ENCODE measurements around the gene JARID2. TPM values are rescaled to one million over a fixed set of nuclear protein-coding genes. Genes with fewer than 3 reads are reported as not detected.

The JARID2 gene
- total RNA-seq, 1 experiment from 2014 or later: 23.6 TPM

DNA sequence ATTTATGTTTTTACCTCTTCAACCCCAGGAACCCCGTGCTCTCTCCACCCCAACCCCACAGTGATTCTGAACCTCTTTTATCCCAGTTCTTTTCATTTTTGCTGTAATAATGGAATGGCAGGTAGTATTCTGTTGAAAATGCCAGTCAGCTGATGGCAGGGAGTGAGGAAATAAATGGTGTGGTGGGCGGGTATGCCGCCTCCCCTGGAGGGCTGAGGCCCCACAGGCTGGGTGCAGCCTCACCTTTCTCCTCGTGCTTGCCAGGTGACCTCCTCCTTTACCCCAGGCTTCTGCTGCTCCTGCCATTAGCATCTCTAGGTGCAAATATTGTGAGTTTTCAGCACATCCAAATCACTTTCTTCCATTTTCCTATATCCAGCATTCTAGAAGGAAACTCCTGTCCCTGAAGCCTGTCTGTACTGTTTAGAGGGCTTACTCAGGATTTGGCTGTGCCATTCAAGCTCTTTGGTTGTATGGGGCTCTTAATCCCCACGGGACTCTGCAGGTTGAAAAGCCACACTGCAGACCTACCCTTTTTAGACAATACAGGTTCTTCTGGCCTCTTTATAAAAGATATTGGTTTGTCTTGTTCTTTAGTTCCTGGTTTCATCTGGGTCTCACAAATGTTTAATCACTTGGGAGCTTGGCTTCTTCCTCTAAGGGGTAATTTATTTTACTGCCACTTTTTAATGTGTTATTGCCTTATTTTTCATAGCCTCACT is 201.8 kb downstream of the JARID2 start:
- RAD21 ChIA-PET (ENCODE audit: low non-redundant PET in 1 of 2, low total read pairs in 2 of 2, uncharacterized antibody in 2 of 2, unreplicated experiment in 2 of 2): no interaction called here
- no peaks in the 10 kb centered on the region for H4K20me1 ChIP-seq (ENCODE audit: insufficient read depth)

More for the DNA sequence above, 201.8 kb downstream of the JARID2 start:
- no peak for ATAC-seq
- BruUV-seq (replicated peaks): no TSS peak
- no peaks in the 10 kb centered on the region for H3K9me3 ChIP-seq (ENCODE audit: control insufficient read depth in 1 of 2, insufficient read depth in 1 of 2, low read depth in 1 of 2, low read length in 2 of 2)
- H3K36me3 ChIP-seq (ENCODE audit: control insufficient read depth in 1 of 2, insufficient read depth in 2 of 2, low read length in 2 of 2): no peaks in the 10 kb centered on the region
- TF ChIP-seq, protein P1, sequence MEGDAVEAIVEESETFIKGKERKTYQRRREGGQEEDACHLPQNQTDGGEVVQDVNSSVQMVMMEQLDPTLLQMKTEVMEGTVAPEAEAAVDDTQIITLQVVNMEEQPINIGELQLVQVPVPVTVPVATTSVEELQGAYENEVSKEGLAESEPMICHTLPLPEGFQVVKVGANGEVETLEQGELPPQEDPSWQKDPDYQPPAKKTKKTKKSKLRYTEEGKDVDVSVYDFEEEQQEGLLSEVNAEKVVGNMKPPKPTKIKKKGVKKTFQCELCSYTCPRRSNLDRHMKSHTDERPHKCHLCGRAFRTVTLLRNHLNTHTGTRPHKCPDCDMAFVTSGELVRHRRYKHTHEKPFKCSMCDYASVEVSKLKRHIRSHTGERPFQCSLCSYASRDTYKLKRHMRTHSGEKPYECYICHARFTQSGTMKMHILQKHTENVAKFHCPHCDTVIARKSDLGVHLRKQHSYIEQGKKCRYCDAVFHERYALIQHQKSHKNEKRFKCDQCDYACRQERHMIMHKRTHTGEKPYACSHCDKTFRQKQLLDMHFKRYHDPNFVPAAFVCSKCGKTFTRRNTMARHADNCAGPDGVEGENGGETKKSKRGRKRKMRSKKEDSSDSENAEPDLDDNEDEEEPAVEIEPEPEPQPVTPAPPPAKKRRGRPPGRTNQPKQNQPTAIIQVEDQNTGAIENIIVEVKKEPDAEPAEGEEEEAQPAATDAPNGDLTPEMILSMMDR (IDR thresholded peaks at IDR 0.05 in 2 of 3, conservative IDR thresholded peaks at IDR 0.05 in 1 of 3; ENCODE audit: borderline replicate concordance in 1 of 3, insufficient read depth in 1 of 3, low read depth in 2 of 3, low read length in 2 of 3): no peak
- TF ChIP-seq, protein P2, sequence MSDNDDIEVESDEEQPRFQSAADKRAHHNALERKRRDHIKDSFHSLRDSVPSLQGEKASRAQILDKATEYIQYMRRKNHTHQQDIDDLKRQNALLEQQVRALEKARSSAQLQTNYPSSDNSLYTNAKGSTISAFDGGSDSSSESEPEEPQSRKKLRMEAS (IDR thresholded peaks at IDR 0.05): no peak
- TF ChIP-seq RAD21 (IDR thresholded peaks at IDR 0.05; ENCODE audit: low read depth) (no peak), POLR2AphosphoS5 (IDR thresholded peaks at IDR 0.05; ENCODE audit: low read depth, low read length) (no peak), CEBPB (IDR thresholded peaks at IDR 0.05; ENCODE audit: low read depth) (no peak), ZNF274 (IDR thresholded peaks at IDR 0.05; ENCODE audit: low read depth, low read length) (no peak), YY1 (IDR thresholded peaks at IDR 0.05; ENCODE audit: extremely low read depth, insufficient replicate concordance, low read depth, low read length) (no peak), ZFX (IDR thresholded peaks at IDR 0.05) (no peak), EZH2 (IDR thresholded peaks at IDR 0.05) (no peak), SIN3A (IDR thresholded peaks at IDR 0.05; ENCODE audit: low read depth) (no peak), TCF7L2 (IDR thresholded peaks at IDR 0.05; ENCODE audit: borderline replicate concordance, extremely low read depth, insufficient read depth, insufficient read length) (no peak), POLR2A (IDR thresholded peaks at IDR 0.05; ENCODE audit: borderline replicate concordance, extremely low read depth, insufficient read depth, insufficient read length) (no peak), ELF1 (IDR thresholded peaks at IDR 0.05; ENCODE audit: borderline replicate concordance, low read depth) (no peak), JUND (IDR thresholded peaks at IDR 0.05) (no peak), CBX3 (IDR thresholded peaks at IDR 0.05; ENCODE audit: low read depth) (no peak), EZH2phosphoT487 (IDR thresholded peaks at IDR 0.05; ENCODE audit: borderline replicate concordance) (no peak), SRF (IDR thresholded peaks at IDR 0.05; ENCODE audit: low read depth) (no peak), FOSL1 (IDR thresholded peaks at IDR 0.05; ENCODE audit: low read depth) (no peak)
- TF ChIP-seq, protein P3, sequence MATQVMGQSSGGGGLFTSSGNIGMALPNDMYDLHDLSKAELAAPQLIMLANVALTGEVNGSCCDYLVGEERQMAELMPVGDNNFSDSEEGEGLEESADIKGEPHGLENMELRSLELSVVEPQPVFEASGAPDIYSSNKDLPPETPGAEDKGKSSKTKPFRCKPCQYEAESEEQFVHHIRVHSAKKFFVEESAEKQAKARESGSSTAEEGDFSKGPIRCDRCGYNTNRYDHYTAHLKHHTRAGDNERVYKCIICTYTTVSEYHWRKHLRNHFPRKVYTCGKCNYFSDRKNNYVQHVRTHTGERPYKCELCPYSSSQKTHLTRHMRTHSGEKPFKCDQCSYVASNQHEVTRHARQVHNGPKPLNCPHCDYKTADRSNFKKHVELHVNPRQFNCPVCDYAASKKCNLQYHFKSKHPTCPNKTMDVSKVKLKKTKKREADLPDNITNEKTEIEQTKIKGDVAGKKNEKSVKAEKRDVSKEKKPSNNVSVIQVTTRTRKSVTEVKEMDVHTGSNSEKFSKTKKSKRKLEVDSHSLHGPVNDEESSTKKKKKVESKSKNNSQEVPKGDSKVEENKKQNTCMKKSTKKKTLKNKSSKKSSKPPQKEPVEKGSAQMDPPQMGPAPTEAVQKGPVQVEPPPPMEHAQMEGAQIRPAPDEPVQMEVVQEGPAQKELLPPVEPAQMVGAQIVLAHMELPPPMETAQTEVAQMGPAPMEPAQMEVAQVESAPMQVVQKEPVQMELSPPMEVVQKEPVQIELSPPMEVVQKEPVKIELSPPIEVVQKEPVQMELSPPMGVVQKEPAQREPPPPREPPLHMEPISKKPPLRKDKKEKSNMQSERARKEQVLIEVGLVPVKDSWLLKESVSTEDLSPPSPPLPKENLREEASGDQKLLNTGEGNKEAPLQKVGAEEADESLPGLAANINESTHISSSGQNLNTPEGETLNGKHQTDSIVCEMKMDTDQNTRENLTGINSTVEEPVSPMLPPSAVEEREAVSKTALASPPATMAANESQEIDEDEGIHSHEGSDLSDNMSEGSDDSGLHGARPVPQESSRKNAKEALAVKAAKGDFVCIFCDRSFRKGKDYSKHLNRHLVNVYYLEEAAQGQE (IDR thresholded peaks at IDR 0.05; ENCODE audit: low read depth): no peak
- TF ChIP-seq, protein P4, sequence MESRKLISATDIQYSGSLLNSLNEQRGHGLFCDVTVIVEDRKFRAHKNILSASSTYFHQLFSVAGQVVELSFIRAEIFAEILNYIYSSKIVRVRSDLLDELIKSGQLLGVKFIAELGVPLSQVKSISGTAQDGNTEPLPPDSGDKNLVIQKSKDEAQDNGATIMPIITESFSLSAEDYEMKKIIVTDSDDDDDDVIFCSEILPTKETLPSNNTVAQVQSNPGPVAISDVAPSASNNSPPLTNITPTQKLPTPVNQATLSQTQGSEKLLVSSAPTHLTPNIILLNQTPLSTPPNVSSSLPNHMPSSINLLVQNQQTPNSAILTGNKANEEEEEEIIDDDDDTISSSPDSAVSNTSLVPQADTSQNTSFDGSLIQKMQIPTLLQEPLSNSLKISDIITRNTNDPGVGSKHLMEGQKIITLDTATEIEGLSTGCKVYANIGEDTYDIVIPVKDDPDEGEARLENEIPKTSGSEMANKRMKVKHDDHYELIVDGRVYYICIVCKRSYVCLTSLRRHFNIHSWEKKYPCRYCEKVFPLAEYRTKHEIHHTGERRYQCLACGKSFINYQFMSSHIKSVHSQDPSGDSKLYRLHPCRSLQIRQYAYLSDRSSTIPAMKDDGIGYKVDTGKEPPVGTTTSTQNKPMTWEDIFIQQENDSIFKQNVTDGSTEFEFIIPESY (IDR thresholded peaks at IDR 0.05; ENCODE audit: extremely low read depth, insufficient replicate concordance, low read length): no peak
- intact Hi-C loops (cut with micrococcal nuclease): no loop called here
- H3K4me1 ChIP-seq (ENCODE audit: control insufficient read depth in 1 of 2, insufficient read depth in 2 of 2, low read length in 2 of 2): peaks cover 11 to 26% of the 10 kb centered on the region in 2 experiments
- POLR2A ChIA-PET: no interaction called here
- CTCF ChIA-PET: no interaction called here
- no peaks in the 10 kb centered on the region for H3K27me3 ChIP-seq (ENCODE audit: insufficient read depth, low read length)
- DNase-seq (ENCODE audit: low read depth, low spot score): no peak
- no peak overlapping the region for H3K9ac ChIP-seq (ENCODE audit: low read length)
- no peaks in the 10 kb centered on the region for H3K9me2 ChIP-seq (ENCODE audit: insufficient read depth)
- H3K4me3 ChIP-seq (replicated peaks in 1 of 2; ENCODE audit: low read depth in 1 of 2, low read length in 2 of 2): no peak overlapping the region
- no peak overlapping the region for H2AFZ ChIP-seq (ENCODE audit: low read depth, low read length, poor library complexity, severe bottlenecking)
- no peak overlapping the region for H3K4me2 ChIP-seq (ENCODE audit: low read length)
- H3K79me2 ChIP-seq (ENCODE audit: insufficient read depth, low read length): peaks cover 56% of the 10 kb centered on the region
- no peak overlapping the region for H3K27ac ChIP-seq (ENCODE audit: low read depth, low read length)
